Measurements from ENCODE around the gene TFR2. TPM values are rescaled to one million over a fixed set of nuclear protein-coding genes. Genes with fewer than 3 reads are reported as not detected.

TFR2 gene
- total and polyA plus RNA-seq, 2 of the 13 experiments (the other 11 are each of a cell fraction or from before 2014, with no cell fraction given) = 36.9 to 64.2 TPM

DNA sequence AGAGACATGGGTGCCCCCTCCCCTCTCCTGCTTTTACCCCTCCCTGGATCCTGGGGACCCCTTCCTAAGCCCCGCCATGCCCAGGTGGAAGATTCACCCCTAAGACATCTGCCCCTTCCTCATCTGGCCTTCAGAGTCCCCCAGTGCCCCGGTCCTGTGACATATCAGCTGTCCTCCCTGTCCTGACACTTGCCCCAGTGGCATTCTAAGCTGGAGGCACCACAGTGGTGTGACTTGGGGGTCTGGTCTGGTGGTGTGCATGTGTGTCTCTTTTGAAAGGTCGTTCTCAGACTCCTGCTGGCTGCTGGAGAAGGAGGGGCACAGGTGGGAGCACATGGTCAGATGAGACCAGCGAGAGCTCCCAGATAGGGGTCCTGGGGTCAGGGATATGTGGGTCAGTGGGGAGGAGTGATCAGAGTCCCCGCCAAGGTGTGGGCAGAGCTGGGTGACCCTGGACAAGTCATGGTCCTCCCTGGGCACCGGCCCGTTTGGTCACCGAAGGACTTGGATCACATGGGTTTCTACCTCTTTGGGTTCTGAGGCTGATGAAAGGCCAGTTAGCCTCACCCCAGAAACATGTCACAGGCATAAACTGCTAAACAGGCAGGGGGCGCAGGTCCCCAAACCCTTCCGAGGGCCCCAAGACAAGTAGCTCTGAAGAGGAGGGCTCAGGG, 645 bp upstream of the TFR2 start (continued):
- TF ChIP-seq, protein P1, sequence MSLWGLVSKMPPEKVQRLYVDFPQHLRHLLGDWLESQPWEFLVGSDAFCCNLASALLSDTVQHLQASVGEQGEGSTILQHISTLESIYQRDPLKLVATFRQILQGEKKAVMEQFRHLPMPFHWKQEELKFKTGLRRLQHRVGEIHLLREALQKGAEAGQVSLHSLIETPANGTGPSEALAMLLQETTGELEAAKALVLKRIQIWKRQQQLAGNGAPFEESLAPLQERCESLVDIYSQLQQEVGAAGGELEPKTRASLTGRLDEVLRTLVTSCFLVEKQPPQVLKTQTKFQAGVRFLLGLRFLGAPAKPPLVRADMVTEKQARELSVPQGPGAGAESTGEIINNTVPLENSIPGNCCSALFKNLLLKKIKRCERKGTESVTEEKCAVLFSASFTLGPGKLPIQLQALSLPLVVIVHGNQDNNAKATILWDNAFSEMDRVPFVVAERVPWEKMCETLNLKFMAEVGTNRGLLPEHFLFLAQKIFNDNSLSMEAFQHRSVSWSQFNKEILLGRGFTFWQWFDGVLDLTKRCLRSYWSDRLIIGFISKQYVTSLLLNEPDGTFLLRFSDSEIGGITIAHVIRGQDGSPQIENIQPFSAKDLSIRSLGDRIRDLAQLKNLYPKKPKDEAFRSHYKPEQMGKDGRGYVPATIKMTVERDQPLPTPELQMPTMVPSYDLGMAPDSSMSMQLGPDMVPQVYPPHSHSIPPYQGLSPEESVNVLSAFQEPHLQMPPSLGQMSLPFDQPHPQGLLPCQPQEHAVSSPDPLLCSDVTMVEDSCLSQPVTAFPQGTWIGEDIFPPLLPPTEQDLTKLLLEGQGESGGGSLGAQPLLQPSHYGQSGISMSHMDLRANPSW (CRISPR knock-in tag; IDR thresholded peaks at IDR 0.05; ENCODE audit: borderline replicate concordance) = no peak
- TF ChIP-seq RBM39 (IDR thresholded peaks at IDR 0.05; ENCODE audit: low read depth, low read length, poor library complexity, severe bottlenecking) = no peak
- TF ChIP-seq SP140L (CRISPR knock-in tag; IDR thresholded peaks at IDR 0.05; ENCODE audit: borderline replicate concordance) = no peak
- no peak for TF ChIP-seq NFE2L2 (IDR thresholded peaks at IDR 0.05; ENCODE audit: low read length)
- TF ChIP-seq, protein P2, sequence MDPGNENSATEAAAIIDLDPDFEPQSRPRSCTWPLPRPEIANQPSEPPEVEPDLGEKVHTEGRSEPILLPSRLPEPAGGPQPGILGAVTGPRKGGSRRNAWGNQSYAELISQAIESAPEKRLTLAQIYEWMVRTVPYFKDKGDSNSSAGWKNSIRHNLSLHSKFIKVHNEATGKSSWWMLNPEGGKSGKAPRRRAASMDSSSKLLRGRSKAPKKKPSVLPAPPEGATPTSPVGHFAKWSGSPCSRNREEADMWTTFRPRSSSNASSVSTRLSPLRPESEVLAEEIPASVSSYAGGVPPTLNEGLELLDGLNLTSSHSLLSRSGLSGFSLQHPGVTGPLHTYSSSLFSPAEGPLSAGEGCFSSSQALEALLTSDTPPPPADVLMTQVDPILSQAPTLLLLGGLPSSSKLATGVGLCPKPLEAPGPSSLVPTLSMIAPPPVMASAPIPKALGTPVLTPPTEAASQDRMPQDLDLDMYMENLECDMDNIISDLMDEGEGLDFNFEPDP (CRISPR knock-in tag; conservative IDR thresholded peaks at IDR 0.05) = no peak
- TF ChIP-seq ZNF354B (CRISPR knock-in tag; IDR thresholded peaks at IDR 0.05) = no peak
- no peak for TF ChIP-seq ZKSCAN8 (CRISPR knock-in tag; IDR thresholded peaks at IDR 0.05; ENCODE audit: borderline replicate concordance)
- TF ChIP-seq ZNF225 (CRISPR knock-in tag; IDR thresholded peaks at IDR 0.05) = no peak
- TF ChIP-seq BORCS8-MEF2B (CRISPR knock-in tag; IDR thresholded peaks at IDR 0.05) = no peak
- no peak for TF ChIP-seq ZBTB21 (CRISPR knock-in tag; IDR thresholded peaks at IDR 0.05)
- TF ChIP-seq ZNF10 (CRISPR knock-in tag; IDR thresholded peaks at IDR 0.05; ENCODE audit: borderline replicate concordance, low read depth) = no peak
- TF ChIP-seq, protein P3, sequence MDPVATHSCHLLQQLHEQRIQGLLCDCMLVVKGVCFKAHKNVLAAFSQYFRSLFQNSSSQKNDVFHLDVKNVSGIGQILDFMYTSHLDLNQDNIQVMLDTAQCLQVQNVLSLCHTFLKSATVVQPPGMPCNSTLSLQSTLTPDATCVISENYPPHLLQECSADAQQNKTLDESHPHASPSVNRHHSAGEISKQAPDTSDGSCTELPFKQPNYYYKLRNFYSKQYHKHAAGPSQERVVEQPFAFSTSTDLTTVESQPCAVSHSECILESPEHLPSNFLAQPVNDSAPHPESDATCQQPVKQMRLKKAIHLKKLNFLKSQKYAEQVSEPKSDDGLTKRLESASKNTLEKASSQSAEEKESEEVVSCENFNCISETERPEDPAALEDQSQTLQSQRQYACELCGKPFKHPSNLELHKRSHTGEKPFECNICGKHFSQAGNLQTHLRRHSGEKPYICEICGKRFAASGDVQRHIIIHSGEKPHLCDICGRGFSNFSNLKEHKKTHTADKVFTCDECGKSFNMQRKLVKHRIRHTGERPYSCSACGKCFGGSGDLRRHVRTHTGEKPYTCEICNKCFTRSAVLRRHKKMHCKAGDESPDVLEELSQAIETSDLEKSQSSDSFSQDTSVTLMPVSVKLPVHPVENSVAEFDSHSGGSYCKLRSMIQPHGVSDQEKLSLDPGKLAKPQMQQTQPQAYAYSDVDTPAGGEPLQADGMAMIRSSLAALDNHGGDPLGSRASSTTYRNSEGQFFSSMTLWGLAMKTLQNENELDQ (CRISPR knock-in tag; IDR thresholded peaks at IDR 0.05; ENCODE audit: borderline replicate concordance) = no peak
- TF ChIP-seq NCOA2 (CRISPR knock-in tag; IDR thresholded peaks at IDR 0.05) = peak; percentile 7; the same call in 1 of the 2 replicates
- peak; percentile 3; the same call in 1 of the 2 replicates for TF ChIP-seq SRY (CRISPR knock-in tag; IDR thresholded peaks at IDR 0.05)
- no peak for TF ChIP-seq HHEX (CRISPR knock-in tag; IDR thresholded peaks at IDR 0.05)
- TF ChIP-seq AGO2 (optimal IDR thresholded peaks at IDR 0.05; ENCODE audit: low read depth, low read length) = no peak
- TF ChIP-seq ZNF773 (CRISPR knock-in tag; IDR thresholded peaks at IDR 0.05; ENCODE audit: borderline replicate concordance) = 0 out of 2 replicates have a peak, but pooled peaks have one; percentile 63
- TF ChIP-seq, protein P4, sequence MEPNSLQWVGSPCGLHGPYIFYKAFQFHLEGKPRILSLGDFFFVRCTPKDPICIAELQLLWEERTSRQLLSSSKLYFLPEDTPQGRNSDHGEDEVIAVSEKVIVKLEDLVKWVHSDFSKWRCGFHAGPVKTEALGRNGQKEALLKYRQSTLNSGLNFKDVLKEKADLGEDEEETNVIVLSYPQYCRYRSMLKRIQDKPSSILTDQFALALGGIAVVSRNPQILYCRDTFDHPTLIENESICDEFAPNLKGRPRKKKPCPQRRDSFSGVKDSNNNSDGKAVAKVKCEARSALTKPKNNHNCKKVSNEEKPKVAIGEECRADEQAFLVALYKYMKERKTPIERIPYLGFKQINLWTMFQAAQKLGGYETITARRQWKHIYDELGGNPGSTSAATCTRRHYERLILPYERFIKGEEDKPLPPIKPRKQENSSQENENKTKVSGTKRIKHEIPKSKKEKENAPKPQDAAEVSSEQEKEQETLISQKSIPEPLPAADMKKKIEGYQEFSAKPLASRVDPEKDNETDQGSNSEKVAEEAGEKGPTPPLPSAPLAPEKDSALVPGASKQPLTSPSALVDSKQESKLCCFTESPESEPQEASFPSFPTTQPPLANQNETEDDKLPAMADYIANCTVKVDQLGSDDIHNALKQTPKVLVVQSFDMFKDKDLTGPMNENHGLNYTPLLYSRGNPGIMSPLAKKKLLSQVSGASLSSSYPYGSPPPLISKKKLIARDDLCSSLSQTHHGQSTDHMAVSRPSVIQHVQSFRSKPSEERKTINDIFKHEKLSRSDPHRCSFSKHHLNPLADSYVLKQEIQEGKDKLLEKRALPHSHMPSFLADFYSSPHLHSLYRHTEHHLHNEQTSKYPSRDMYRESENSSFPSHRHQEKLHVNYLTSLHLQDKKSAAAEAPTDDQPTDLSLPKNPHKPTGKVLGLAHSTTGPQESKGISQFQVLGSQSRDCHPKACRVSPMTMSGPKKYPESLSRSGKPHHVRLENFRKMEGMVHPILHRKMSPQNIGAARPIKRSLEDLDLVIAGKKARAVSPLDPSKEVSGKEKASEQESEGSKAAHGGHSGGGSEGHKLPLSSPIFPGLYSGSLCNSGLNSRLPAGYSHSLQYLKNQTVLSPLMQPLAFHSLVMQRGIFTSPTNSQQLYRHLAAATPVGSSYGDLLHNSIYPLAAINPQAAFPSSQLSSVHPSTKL (CRISPR knock-in tag; IDR thresholded peaks at IDR 0.05) = peak; percentile 7; the same call in 1 of the 2 replicates
- peak; percentile 94 for TF ChIP-seq ZNF263 (CRISPR knock-in tag; IDR thresholded peaks at IDR 0.05)
- TF ChIP-seq ZNF33B (CRISPR knock-in tag; IDR thresholded peaks at IDR 0.05) = no peak
